ENCODE measurements around the gene SLC7A5.

The SLC7A5 gene

DNA sequence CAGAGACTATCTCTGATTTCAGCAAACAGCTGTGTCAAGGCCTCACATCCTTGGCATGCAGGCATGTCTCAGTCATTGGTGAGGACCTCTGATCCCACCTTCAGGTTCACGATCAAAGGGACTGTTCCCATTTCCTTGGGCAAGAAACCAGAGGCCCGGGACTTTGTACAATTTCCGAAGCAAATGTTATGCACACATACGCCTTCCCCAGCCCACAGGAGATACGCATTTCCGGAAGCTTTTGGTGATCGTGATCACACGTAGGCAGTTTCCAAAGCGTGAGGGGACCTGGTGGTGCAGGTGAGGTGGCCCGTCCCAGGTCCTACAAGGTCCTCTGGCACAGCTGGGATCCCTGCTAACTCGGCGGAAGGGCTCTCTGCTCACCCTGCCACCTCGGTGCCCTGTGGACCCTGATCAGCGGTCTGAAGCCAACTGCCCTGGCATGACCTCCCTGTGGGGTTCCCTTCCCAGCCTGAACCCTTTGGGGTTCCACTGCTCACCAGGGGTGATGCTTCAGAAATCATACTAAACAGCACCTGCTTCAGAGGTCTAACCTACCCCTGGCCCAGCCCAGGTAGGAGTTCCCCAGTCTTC is 74.7 kb downstream of the SLC7A5 start:
- H3K27me3 ChIP-seq (ENCODE audit: insufficient read depth, poor library complexity, severe bottlenecking), result no peaks in the 10 kb centered on the region
- TF ChIP-seq, protein P1, sequence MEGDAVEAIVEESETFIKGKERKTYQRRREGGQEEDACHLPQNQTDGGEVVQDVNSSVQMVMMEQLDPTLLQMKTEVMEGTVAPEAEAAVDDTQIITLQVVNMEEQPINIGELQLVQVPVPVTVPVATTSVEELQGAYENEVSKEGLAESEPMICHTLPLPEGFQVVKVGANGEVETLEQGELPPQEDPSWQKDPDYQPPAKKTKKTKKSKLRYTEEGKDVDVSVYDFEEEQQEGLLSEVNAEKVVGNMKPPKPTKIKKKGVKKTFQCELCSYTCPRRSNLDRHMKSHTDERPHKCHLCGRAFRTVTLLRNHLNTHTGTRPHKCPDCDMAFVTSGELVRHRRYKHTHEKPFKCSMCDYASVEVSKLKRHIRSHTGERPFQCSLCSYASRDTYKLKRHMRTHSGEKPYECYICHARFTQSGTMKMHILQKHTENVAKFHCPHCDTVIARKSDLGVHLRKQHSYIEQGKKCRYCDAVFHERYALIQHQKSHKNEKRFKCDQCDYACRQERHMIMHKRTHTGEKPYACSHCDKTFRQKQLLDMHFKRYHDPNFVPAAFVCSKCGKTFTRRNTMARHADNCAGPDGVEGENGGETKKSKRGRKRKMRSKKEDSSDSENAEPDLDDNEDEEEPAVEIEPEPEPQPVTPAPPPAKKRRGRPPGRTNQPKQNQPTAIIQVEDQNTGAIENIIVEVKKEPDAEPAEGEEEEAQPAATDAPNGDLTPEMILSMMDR (IDR thresholded peaks at IDR 0.05; ENCODE audit: insufficient read depth, low read length), result no peak
- TF ChIP-seq, protein P2, sequence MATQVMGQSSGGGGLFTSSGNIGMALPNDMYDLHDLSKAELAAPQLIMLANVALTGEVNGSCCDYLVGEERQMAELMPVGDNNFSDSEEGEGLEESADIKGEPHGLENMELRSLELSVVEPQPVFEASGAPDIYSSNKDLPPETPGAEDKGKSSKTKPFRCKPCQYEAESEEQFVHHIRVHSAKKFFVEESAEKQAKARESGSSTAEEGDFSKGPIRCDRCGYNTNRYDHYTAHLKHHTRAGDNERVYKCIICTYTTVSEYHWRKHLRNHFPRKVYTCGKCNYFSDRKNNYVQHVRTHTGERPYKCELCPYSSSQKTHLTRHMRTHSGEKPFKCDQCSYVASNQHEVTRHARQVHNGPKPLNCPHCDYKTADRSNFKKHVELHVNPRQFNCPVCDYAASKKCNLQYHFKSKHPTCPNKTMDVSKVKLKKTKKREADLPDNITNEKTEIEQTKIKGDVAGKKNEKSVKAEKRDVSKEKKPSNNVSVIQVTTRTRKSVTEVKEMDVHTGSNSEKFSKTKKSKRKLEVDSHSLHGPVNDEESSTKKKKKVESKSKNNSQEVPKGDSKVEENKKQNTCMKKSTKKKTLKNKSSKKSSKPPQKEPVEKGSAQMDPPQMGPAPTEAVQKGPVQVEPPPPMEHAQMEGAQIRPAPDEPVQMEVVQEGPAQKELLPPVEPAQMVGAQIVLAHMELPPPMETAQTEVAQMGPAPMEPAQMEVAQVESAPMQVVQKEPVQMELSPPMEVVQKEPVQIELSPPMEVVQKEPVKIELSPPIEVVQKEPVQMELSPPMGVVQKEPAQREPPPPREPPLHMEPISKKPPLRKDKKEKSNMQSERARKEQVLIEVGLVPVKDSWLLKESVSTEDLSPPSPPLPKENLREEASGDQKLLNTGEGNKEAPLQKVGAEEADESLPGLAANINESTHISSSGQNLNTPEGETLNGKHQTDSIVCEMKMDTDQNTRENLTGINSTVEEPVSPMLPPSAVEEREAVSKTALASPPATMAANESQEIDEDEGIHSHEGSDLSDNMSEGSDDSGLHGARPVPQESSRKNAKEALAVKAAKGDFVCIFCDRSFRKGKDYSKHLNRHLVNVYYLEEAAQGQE (IDR thresholded peaks at IDR 0.05; ENCODE audit: insufficient replicate concordance, low read depth), result no peak
- TF ChIP-seq SPI1 (IDR thresholded peaks at IDR 0.05; ENCODE audit: borderline replicate concordance, low read depth), result no peak
- no peak for TF ChIP-seq GABPA (IDR thresholded peaks at IDR 0.05; ENCODE audit: low read depth)
- no peak for TF ChIP-seq POLR2AphosphoS5 (IDR thresholded peaks at IDR 0.05; ENCODE audit: low read depth)
- no peak overlapping the region for H3K27ac ChIP-seq (replicated peaks)
- H3K4me3 ChIP-seq (replicated peaks; ENCODE audit: insufficient read depth, low read length), result no peak overlapping the region
- DNase-seq (ENCODE audit: low read depth in 1 of 2, low spot score in 1 of 2), result no peak

DNA sequence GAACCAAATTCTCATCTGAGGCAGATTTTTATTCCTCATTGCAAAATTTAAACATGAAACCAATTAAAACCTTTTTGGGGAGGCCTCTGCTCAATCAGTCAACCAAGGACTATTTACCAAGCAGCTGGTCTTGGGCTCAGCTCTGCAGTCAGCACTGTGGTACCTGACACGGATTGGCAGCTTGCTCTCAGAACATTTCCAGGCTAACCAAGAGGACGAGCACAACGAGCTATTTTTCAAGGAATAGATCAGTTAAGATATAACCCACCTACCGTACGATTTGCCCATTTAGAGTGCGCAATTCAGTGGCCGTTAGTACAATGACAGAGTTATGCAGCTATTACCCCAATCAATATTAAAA is 77.1 kb downstream of the SLC7A5 start:
- no peak for DNase-seq (ENCODE audit: low read depth in 1 of 2, low spot score in 1 of 2)

DNA sequence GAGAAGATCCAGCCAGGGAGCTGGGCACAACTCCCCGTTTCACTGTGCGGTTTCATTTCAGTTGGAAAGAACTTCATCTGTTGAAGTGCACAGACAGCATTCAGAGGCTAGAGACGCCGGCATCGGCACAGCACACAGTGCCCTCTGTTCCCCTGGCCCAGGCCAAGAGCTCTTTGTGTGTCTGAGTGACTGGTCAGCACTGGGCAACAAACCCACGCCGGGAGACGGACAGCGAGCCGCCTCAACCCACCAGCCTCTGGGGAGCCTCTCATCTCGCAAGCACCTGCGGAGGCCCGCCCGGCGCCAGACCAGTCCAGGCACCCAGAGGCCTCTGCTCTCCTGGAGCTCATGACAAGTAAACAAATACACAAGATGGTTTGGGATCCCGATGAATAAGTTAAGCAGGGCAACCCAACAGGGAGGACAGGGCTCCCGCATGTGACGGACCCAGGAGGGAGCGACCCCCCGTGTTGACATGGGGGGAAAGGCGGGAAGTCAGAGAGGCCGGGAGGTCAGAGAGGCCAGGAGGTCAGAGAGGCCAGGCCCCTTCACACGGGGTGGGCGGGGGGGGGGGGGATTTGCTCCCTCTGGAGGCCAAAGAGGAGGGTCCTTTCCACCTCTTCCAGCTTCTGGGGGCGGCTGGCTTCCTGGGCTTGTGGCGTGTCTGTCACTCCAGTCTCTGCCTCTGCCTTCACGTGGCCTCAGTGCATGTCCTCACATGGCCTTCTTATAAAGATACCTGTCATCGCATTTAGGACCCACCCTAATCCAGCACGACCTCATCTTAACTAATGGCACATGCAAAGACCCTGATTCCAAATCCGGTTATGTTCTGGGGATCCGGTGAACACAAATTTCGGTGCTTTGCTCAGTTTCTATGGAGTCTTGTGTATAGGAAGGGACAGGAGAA is 77.8 kb downstream of the SLC7A5 start:
- no peak for TF ChIP-seq SPI1 (IDR thresholded peaks at IDR 0.05; ENCODE audit: borderline replicate concordance, low read depth)
- no peak for TF ChIP-seq GABPA (IDR thresholded peaks at IDR 0.05; ENCODE audit: low read depth)
- TF ChIP-seq, protein P1 (IDR thresholded peaks at IDR 0.05; ENCODE audit: insufficient read depth, low read length), result no peak
- TF ChIP-seq, protein P2 (IDR thresholded peaks at IDR 0.05; ENCODE audit: insufficient replicate concordance, low read depth), result no peak
- no peak for TF ChIP-seq POLR2AphosphoS5 (IDR thresholded peaks at IDR 0.05; ENCODE audit: low read depth)
- no peak for DNase-seq (ENCODE audit: low read depth in 1 of 2, low spot score in 1 of 2)
- Histone ChIP-seq H3K4me3 (replicated peaks; ENCODE audit: insufficient read depth, low read length) (no peak overlapping the region), H3K27ac (replicated peaks) (no peak overlapping the region), H3K27me3 (ENCODE audit: insufficient read depth, poor library complexity, severe bottlenecking) (no peaks in the 10 kb centered on the region)

More for the DNA sequence above, 77.1 kb downstream of the SLC7A5 start:
- no peaks in the 10 kb centered on the region for H3K27me3 ChIP-seq (ENCODE audit: insufficient read depth, poor library complexity, severe bottlenecking)
- no peak for TF ChIP-seq SPI1 (IDR thresholded peaks at IDR 0.05; ENCODE audit: borderline replicate concordance, low read depth)
- TF ChIP-seq, protein P2 (IDR thresholded peaks at IDR 0.05; ENCODE audit: insufficient replicate concordance, low read depth), result no peak
- TF ChIP-seq, protein P1 (IDR thresholded peaks at IDR 0.05; ENCODE audit: insufficient read depth, low read length), result no peak
- no peak for TF ChIP-seq POLR2AphosphoS5 (IDR thresholded peaks at IDR 0.05; ENCODE audit: low read depth)
- TF ChIP-seq GABPA (IDR thresholded peaks at IDR 0.05; ENCODE audit: low read depth), result no peak
- no peak overlapping the region for H3K4me3 ChIP-seq (replicated peaks; ENCODE audit: insufficient read depth, low read length)
- no peak overlapping the region for H3K27ac ChIP-seq (replicated peaks)

All from HL-60 (cell line).